Right atrium auricular region (tissue), 2 donors: ENCODE data around the gene HMBS. TPM values are rescaled to one million over a fixed set of nuclear protein-coding genes. Genes with fewer than 3 reads are reported as not detected.

Experiments
- DNase-seq: peaks from one replicate; pipeline ENCODE4 v3.0.0-alpha.2; 2019; ENCODE audit warnings: low spot score
- H3K27ac ChIP-seq, 2 donors: fragments of 200-600 bp; sonication (generic); 1 replicate in 1 of 2; 2 replicates in 1 of 2; pipeline ENCODE4 v1.5.1; 2016 to 2019
- H3K27me3 ChIP-seq, 2 donors: fragments of 200-600 bp; sonication (generic); one replicate each; pipeline versions ENCODE4 v1.5.1 to v1.6.0; 2017 to 2019
- H3K36me3 ChIP-seq: fragments of 200-600 bp; sonication (generic); one replicate; pipeline ENCODE4 v1.5.1; 2016
- H3K4me1 ChIP-seq, 2 donors: fragments of 200-600 bp; sonication (generic); one replicate each; pipeline versions ENCODE4 v1.5.1 to v1.6.0; 2017 to 2019
- H3K4me3 ChIP-seq, 2 donors: fragments of 200-600 bp; sonication (generic); 1 replicate in 1 of 2; 2 replicates in 1 of 2; pipeline ENCODE4 v1.5.1; 2017 to 2019; ENCODE audit warnings: mild to moderate bottlenecking in 1 of 2, moderate library complexity in 1 of 2
- H3K9me3 ChIP-seq, 2 donors: fragments of 200-600 bp; sonication (generic); one replicate each; pipeline ENCODE4 v1.5.1; 2019
- CTCF ChIP-seq, 2 donors: fragments of 200-600 bp; sonication (generic); IDR thresholded peaks; one replicate each; pipeline ENCODE4 v1.5.1; 2019; ENCODE audit warnings: antibody characterized with exemption in 2 of 2
- total RNA-seq, 2 donors: library from RNA; depleted of rRNA; stranded (reverse); fragments of >200 nt; gene quantifications; one replicate each; pipeline ENCODE4 v1.1.0, GENCODE V29; 2016

Gene HMBS
- total RNA-seq, 2 donors from 2014 or later, result 4.9 to 13.3 TPM

GRCh38 chr11:119121008-119121810 is 36.5 kb downstream of the HMBS start, which contains the start of gene HINFP:
Gene HINFP (plus strand): TSS chr11:119121580. CDS start chr11:119126945, 5,365 bp downstream.
- Histone ChIP-seq H3K27ac (peak within 1 kb of the TSS; percentile 74 to 85), H3K36me3 (peaks cover 9% of the 10 kb centered on the region), H3K4me3 (peak within 1 kb of the TSS; percentile 81 to 93), H3K27me3 (no peaks in the 10 kb centered on the region), H3K9me3 (no peaks in the 10 kb centered on the region), H3K4me1 (peaks cover 0 to 19% of the 10 kb centered on the region in 2 donors)
- peak; percentile 100 for DNase-seq
- no peak for TF ChIP-seq CTCF (IDR thresholded peaks at IDR 0.05)

GRCh38 chr11:119121811-119122124 is 37.1 kb downstream of the HMBS start:
- peak overlapping the region; percentile 72 to 74 for H3K27ac ChIP-seq
- no peaks in the 10 kb centered on the region for H3K9me3 ChIP-seq
- H3K36me3 ChIP-seq, result peaks cover 9% of the 10 kb centered on the region
- peaks cover 0 to 24% of the 10 kb centered on the region in 2 donors for H3K4me1 ChIP-seq
- no peaks in the 10 kb centered on the region for H3K27me3 ChIP-seq
- no peak for TF ChIP-seq CTCF (IDR thresholded peaks at IDR 0.05)
- H3K4me3 ChIP-seq, result peak overlapping the region; percentile 81 to 93
- no peak for DNase-seq

GRCh38 chr11:119125821-119126220 is 41.1 kb downstream of the HMBS start:
- Histone ChIP-seq H3K4me1 (peaks cover 0 to 22% of the 10 kb centered on the region in 2 donors), H3K9me3 (no peaks in the 10 kb centered on the region), H3K4me3 (no peak overlapping the region), H3K36me3 (peaks cover 28% of the 10 kb centered on the region), H3K27me3 (no peaks in the 10 kb centered on the region), H3K27ac (no peak overlapping the region)
- TF ChIP-seq CTCF (IDR thresholded peaks at IDR 0.05), result no peak
- DNase-seq, result no peak

- no peak for DNase-seq
- H3K27me3 ChIP-seq, result no peaks in the 10 kb centered on the region
- H3K36me3 ChIP-seq, result peaks cover 36% of the 10 kb centered on the region
- peaks cover 0 to 20% of the 10 kb centered on the region in 2 donors for H3K4me1 ChIP-seq
- H3K9me3 ChIP-seq, result no peaks in the 10 kb centered on the region
- H3K27ac ChIP-seq, result no peak overlapping the region
- TF ChIP-seq CTCF (IDR thresholded peaks at IDR 0.05), result no peak
- no peak overlapping the region for H3K4me3 ChIP-seq
Observed at GRCh38 chr11:119126675-119127268, 42.1 kb downstream of the HMBS start.

GRCh38 chr11:119130662-119131061 is 46.0 kb downstream of the HMBS start:
- Histone ChIP-seq H3K9me3 (no peaks in the 10 kb centered on the region), H3K4me1 (peaks cover 0 to 10% of the 10 kb centered on the region in 2 donors), H3K4me3 (no peak overlapping the region), H3K27me3 (no peaks in the 10 kb centered on the region), H3K36me3 (peaks cover 59% of the 10 kb centered on the region), H3K27ac (no peak overlapping the region)
- no peak for TF ChIP-seq CTCF (IDR thresholded peaks at IDR 0.05)
- no peak for DNase-seq
